Psoas muscle (tissue), 8 donors: ENCODE results near the gene MB. TPM values are rescaled to one million over a fixed set of nuclear protein-coding genes. Genes with fewer than 3 reads are reported as not detected.
A peak's percentile ranks its signal among the peaks of the same experiment; 100 is the strongest.

Experiments used
- ATAC-seq, 4 donors: fragments of 200-7000 bp; cut with Tn5 transposase; one replicate each; pipeline ENCODE4 v1.9.1; 2020; ENCODE audit warnings: moderate library complexity in 3 of 4, mild to moderate bottlenecking in 2 of 4
- DNase-seq, 2 donors: peaks; one replicate each; pipeline ENCODE4 v3.0.0-alpha.2; 2020
- H3K27ac ChIP-seq: fragments of 200-600 bp; one replicate; pipeline ENCODE4 v1.8.0; 2022
- H3K27me3 ChIP-seq, 3 donors: fragments of 200-600 bp in 1 of 3; one replicate each; pipeline versions ENCODE4 v1.6.1 to v1.8.0; 2013 to 2022; ENCODE audit warnings: low read length in 2 of 3, mild to moderate bottlenecking in 2 of 3, moderate library complexity in 1 of 3; ENCODE audit not compliant: insufficient read depth in 3 of 3
- H3K36me3 ChIP-seq, 2 donors: fragments of 200-600 bp in 1 of 2; one replicate each; pipeline versions ENCODE4 v1.6.1 to v1.8.0; 2013 to 2022; ENCODE audit warnings: low read depth in 1 of 2, mild to moderate bottlenecking in 1 of 2, moderate library complexity in 1 of 2; ENCODE audit not compliant: insufficient read depth in 1 of 2
- H3K4me1 ChIP-seq: fragments of 200-600 bp; one replicate; pipeline ENCODE4 v1.8.0; 2022
- H3K4me3 ChIP-seq: fragments of 200-600 bp; one replicate; pipeline ENCODE4 v1.8.0; 2022; ENCODE audit warnings: mild to moderate bottlenecking
- H3K9me3 ChIP-seq: fragments of 200-600 bp; one replicate; pipeline ENCODE4 v1.8.0; 2022
- WGBS, 3 donors: extraction: QIAGEN DNeasy Blood & Tissue Kit; methylation state at CpG; one replicate each; pipeline versions ENCODE4 v1.1.6 to v1.1.7; 2013; 5-methylcytosine and 5-hydroxymethylcytosine counted together
- intact Hi-C, 2 donors: fragments of 100-400 bp; cut with DNase I; formaldehyde crosslinking; loops; one replicate each; pipeline versions ENCODE4 v1.11.0 to v1.14.2; 2022
- polyA plus RNA-seq, 3 donors: library from polyadenylated mRNA; stranded (reverse); fragments of 200-250 nt; gene quantifications; one replicate each; pipeline ENCODE4 v1.2.3, GENCODE V29; 2013
- total RNA-seq, 4 donors: library from RNA; stranded (reverse); fragmentation: NEBNext Ultra II Directional in 2 of 4; extraction: Animal tissue kit (Norgen Biotek cat#: 25700) in 2 of 4; gene quantifications; one replicate each; pipeline versions ENCODE4 v1.2.1 to v1.2.4, GENCODE V29; 2021 to 2023
- TF ChIP-seq, protein P1 (sequence below): fragments of 200-600 bp; IDR thresholded peaks from one replicate; pipeline ENCODE4 v1.8.0; 2022; ENCODE audit warnings: antibody characterized with exemption
- donor health status: healthy with polysubstance abuse.
- donor health status: DM: no; HTN: no; CAD: no; lungs with moderate emphysema.
- donor health status: Bipolar disorder and iron deficiency.
- donor health status: healthy.
- donor health status: DM: yes; HTN: yes; CAD: no.
- donor health status: DM: no; HTN: no; CAD: no.
- donor health status: DM: no; HTN: no; CAD: no.
- donor health status: DM: yes; HTN: yes; CAD: no.

The MB gene
- total and polyA plus RNA-seq, 7 donors, result 6,836 to 12,606 (median 9,385) TPM

DNA sequence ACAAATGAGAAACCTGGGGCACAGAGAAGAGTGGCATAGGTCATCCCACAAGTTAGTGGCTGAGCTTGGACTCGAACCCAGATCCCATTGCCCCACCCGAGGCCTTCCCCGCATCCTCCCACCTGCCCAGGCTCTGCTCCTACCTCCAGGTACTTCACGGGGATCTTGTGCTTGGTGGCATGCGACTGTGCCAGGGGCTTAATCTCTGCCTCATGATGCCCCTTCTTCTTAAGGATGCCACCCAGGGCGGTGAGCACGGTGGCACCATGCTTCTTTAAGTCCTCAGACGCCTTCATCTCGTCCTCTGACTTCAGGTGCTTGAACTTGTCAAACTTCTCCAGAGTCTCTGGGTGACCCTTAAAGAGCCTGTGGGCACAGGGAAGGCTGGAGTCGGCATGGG lies 6.4 kb downstream of the MB start:
- intact Hi-C loops, result loop anchor here in 1 of 2 donors (10.0 kb wide), 1 partner anchor 256 kb away; no protein-coding TSS in a partner anchor
- TF ChIP-seq, protein P1, sequence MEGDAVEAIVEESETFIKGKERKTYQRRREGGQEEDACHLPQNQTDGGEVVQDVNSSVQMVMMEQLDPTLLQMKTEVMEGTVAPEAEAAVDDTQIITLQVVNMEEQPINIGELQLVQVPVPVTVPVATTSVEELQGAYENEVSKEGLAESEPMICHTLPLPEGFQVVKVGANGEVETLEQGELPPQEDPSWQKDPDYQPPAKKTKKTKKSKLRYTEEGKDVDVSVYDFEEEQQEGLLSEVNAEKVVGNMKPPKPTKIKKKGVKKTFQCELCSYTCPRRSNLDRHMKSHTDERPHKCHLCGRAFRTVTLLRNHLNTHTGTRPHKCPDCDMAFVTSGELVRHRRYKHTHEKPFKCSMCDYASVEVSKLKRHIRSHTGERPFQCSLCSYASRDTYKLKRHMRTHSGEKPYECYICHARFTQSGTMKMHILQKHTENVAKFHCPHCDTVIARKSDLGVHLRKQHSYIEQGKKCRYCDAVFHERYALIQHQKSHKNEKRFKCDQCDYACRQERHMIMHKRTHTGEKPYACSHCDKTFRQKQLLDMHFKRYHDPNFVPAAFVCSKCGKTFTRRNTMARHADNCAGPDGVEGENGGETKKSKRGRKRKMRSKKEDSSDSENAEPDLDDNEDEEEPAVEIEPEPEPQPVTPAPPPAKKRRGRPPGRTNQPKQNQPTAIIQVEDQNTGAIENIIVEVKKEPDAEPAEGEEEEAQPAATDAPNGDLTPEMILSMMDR, result no peak
- H3K9me3 ChIP-seq, result no peaks in the 10 kb centered on the region
- peaks cover 0 to 51% of the 10 kb centered on the region in 2 donors for H3K36me3 ChIP-seq
- DNase-seq (no peak), ATAC-seq (no peak)
- WGBS, 3 donors, result 71 to 80% (median 71%) methylated on average over 10 of the region's 10 CpGs
- no peak overlapping the region for H3K4me3 ChIP-seq
- peaks cover 67% of the 10 kb centered on the region for H3K4me1 ChIP-seq
- no peaks in the 10 kb centered on the region for H3K27me3 ChIP-seq
- peak overlapping the region; percentile 93 for H3K27ac ChIP-seq

DNA sequence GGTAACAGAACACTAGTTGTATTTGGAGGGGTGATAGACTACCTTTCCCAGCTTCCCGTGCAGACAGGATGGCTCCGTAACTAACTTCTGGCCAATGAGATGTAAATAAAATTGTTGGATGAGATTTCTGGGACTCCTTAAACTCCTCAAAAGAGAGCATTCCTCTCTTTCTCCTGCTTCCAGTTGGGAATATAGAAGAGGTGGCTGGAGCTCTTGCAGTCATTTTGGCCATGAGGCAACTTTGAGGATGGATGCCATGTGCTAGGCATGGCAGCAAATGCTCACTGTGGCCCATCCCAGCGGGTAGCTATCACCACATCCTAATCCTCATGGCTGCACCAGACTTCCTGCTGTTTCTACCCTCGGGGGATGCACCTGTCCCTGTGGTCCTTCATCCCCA lies 7.4 kb downstream of the MB start:
- peak overlapping the region; percentile 37 for H3K27ac ChIP-seq

DNA sequence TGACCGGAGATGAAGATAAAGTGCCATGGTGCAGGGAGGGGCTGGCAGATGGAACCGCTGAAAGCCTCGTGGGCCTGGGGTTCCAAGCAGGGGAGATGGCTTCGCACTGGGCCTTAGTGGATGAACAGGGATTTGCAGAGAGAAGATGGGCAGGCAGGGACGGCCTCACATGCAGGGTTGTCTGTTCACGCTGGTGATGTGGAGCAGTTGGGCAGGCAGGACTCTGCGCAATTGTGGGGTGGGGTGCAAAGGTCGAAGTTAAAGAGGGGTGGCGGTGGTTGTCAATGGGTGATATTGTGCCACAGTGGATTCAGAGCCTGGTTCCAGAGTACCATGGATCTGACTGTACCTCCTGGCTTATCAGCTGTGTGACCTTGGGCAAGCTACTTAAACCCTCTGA lies 7.9 kb downstream of the MB start:
- 56 to 75% (median 58%) methylated on average over 9 of the region's 9 CpGs for WGBS, 3 donors
- Histone ChIP-seq H3K27ac (peak overlapping the region; percentile 87), H3K9me3 (no peaks in the 10 kb centered on the region), H3K27me3 (no peaks in the 10 kb centered on the region), H3K36me3 (peaks cover 0 to 42% of the 10 kb centered on the region in 2 donors), H3K4me3 (no peak overlapping the region), H3K4me1 (peaks cover 67% of the 10 kb centered on the region)
- ATAC-seq (no peak), DNase-seq (no peak)
- TF ChIP-seq, protein P1, result no peak
- intact Hi-C loops, result no loop called here

More for the DNA sequence above, 7.4 kb downstream of the MB start:
- TF ChIP-seq, protein P1, result no peak
- DNase-seq (no peak), ATAC-seq (no peak)
- 39 to 65% (median 47%) methylated on average over 4 of the region's 4 CpGs for WGBS, 3 donors
- intact Hi-C loops, result loop anchor here in 1 of 2 donors (10.0 kb wide), 1 partner anchor 255 kb away; no protein-coding TSS in a partner anchor
- H3K4me3 ChIP-seq, result no peak overlapping the region
- H3K9me3 ChIP-seq, result no peaks in the 10 kb centered on the region
- H3K36me3 ChIP-seq, result peaks cover 0 to 47% of the 10 kb centered on the region in 2 donors
- H3K27me3 ChIP-seq, result no peaks in the 10 kb centered on the region
- peaks cover 67% of the 10 kb centered on the region for H3K4me1 ChIP-seq

DNA sequence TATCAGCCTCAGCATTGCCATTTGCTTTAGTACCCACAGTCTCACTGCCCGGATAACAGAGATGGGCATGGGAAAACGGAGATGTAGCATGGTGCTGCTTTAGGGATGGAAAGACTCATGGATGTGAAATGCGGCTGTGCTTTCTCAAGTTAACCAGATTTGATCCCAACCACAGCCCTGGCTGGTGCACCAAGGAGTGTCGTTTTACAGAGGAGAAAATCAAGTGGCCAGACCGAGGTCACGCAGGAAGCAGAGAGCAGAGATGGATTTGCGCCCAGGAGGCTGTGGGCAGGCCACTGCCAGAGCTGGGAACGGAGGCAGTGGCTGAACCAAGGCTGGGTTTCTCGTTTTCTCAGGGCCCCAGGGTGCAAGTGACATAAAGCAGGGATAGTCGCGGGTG lies 9.0 kb downstream of the MB start:
- ATAC-seq, result peak; percentile 36 to 68 (median 62)
- 25 to 44% (median 34%) methylated on average over 11 of the region's 11 CpGs for whole genome bisulfite sequencing, 3 donors

More for the DNA sequence above, 9.0 kb downstream of the MB start:
- DNase-seq, result peak; percentile 57 to 82
- TF ChIP-seq, protein P1, result no peak
- intact Hi-C loops, result no loop called here
- no peaks in the 10 kb centered on the region for H3K9me3 ChIP-seq
- H3K27me3 ChIP-seq, result no peaks in the 10 kb centered on the region
- H3K4me3 ChIP-seq, result no peak overlapping the region
- H3K36me3 ChIP-seq, result peaks cover 0 to 40% of the 10 kb centered on the region in 2 donors
- peak overlapping the region; percentile 87 for H3K27ac ChIP-seq
- peaks cover 65% of the 10 kb centered on the region for H3K4me1 ChIP-seq
